Loucy (cell line): ENCODE measurements around the gene AIFM2.

Source experiments
- CTCF ChIP-seq: fragments of 200-600 bp; sonication (generic); conservative IDR thresholded peaks from 2 replicates; pipeline ENCODE4 v1.5.1; 2014; ENCODE audit warnings: mild to moderate bottlenecking, antibody characterized with exemption, low read length
- EZH2phosphoT487 ChIP-seq: fragments of 200-600 bp; IDR thresholded peaks from 2 replicates; pipeline ENCODE4 v1.6.1; 2018; ENCODE audit warnings: antibody characterized with exemption, mild to moderate bottlenecking, moderate library complexity, borderline replicate concordance

GRCh38 chr10:70145666-70146488, 13.3 kb upstream of the AIFM2 start:
- TF ChIP-seq CTCF (peak; percentile 60), EZH2phosphoT487 (no peak)
